ENCODE measurements around the gene ABCB4. TPM values are rescaled to one million over a fixed set of nuclear protein-coding genes. Genes with fewer than 3 reads are reported as not detected.

ABCB4 gene
- total and polyA plus RNA-seq, 2 experiments from 2014 or later, result 0.43 to 0.73 TPM

GRCh38 chr7:87411186-87411585 is 64.3 kb downstream of the ABCB4 start:
- no peaks in the 10 kb centered on the region for H3K9me2 ChIP-seq (ENCODE audit: insufficient read depth)
- in situ Hi-C loops (cut with MboI), result no loop called here
- no peaks in the 10 kb centered on the region for H3K9me3 ChIP-seq (ENCODE audit: low read depth)
- H3K9ac ChIP-seq, result no peak overlapping the region
- no peak overlapping the region for H2AFZ ChIP-seq
- 91 to 100% methylated on average over 1 of the region's 1 CpG for WGBS, 2 experiments (ENCODE audit: low coverage in 1 of 2, low lambda C conversion rate in 2 of 2, missing lambda C conversion rate in 2 of 2)
- no peaks in the 10 kb centered on the region for H4K20me1 ChIP-seq (ENCODE audit: insufficient read depth)
- peak; percentile 8 for DNase-seq
- H3K4me3 ChIP-seq, result no peak overlapping the region
- no peak overlapping the region for H3K4me2 ChIP-seq (ENCODE audit: unreplicated experiment)
- no peak for TF ChIP-seq EZH2phosphoT487 (IDR thresholded peaks at IDR 0.05; ENCODE audit: insufficient read depth, low read depth)
- no peak for TF ChIP-seq EZH2 (IDR thresholded peaks at IDR 0.05; ENCODE audit: insufficient read depth, poor library complexity, severe bottlenecking)
- no peaks in the 10 kb centered on the region for H3K36me3 ChIP-seq (ENCODE audit: low read depth)
- peaks cover 27% of the 10 kb centered on the region for H3K4me1 ChIP-seq (ENCODE audit: insufficient read depth)
- H3F3A ChIP-seq (ENCODE audit: insufficient read depth), result peaks cover 27% of the 10 kb centered on the region
- H3K79me2 ChIP-seq (ENCODE audit: insufficient read depth), result no peaks in the 10 kb centered on the region
- no peaks in the 10 kb centered on the region for H3K27me3 ChIP-seq (replicated peaks; ENCODE audit: insufficient read depth)
- no peak overlapping the region for H3K27ac ChIP-seq

DNA sequence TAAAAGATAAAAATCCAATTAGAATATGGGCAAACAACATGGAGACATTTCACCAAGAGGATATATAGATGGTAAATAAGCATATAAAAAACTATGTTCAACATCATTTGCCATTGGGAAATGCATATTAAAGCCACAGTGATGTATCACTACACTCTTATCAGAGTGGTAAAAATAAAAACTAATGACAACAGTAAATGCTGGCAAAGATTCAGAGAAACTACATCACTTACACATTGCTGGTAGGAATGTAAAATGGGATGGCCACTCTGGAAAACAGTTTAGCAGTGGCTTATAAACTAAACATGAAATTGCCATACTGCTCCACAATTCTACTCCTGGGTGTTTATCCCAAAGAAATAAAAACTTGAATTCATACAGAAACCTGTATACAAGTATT is 70.8 kb downstream of the ABCB4 start:
- H3K36me3 ChIP-seq (ENCODE audit: low read depth), result no peaks in the 10 kb centered on the region
- no peak for TF ChIP-seq EZH2phosphoT487 (IDR thresholded peaks at IDR 0.05; ENCODE audit: insufficient read depth, low read depth)
- TF ChIP-seq EZH2 (IDR thresholded peaks at IDR 0.05; ENCODE audit: insufficient read depth, poor library complexity, severe bottlenecking), result no peak
- no peak overlapping the region for H3K9ac ChIP-seq
- no peak overlapping the region for H2AFZ ChIP-seq
- H3K4me3 ChIP-seq, result no peak overlapping the region
- no peaks in the 10 kb centered on the region for H3K79me2 ChIP-seq (ENCODE audit: insufficient read depth)
- no peaks in the 10 kb centered on the region for H3K9me2 ChIP-seq (ENCODE audit: insufficient read depth)
- no peaks in the 10 kb centered on the region for H3K4me1 ChIP-seq (ENCODE audit: insufficient read depth)
- no peaks in the 10 kb centered on the region for H3F3A ChIP-seq (ENCODE audit: insufficient read depth)
- H3K27me3 ChIP-seq (replicated peaks; ENCODE audit: insufficient read depth), result no peaks in the 10 kb centered on the region
- no peak overlapping the region for H3K27ac ChIP-seq
- DNase-seq, result peak; percentile 8
- no peaks in the 10 kb centered on the region for H4K20me1 ChIP-seq (ENCODE audit: insufficient read depth)
- H3K9me3 ChIP-seq (ENCODE audit: low read depth), result no peaks in the 10 kb centered on the region
- in situ Hi-C loops (cut with MboI), result no loop called here
- H3K4me2 ChIP-seq (ENCODE audit: unreplicated experiment), result no peak overlapping the region

DNA sequence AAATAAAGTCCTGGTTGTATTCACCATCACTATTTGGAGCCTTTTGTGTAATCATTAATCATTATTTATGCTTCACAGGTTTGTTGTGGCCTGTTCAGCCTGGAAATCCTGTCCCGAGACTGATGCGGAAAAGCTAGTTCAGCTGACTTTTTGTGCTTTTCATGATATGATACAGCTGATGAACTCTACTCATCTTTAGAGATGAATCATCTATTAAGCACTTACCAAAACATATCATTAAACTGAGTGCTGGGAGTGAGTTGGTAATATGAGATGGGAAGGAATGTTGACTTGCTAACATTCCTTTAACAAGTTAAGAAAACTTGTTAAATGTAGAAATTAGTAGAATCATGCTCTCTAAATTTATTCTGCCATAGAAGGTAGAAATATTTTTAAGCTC is 77.0 kb downstream of the ABCB4 start:
- DNase-seq, result peak; percentile 60
- Histone ChIP-seq H3K4me3 (peak overlapping the region; percentile 1; the same call in 1 of the 2 replicates), H3K27ac (no peak overlapping the region), H3K79me2 (ENCODE audit: insufficient read depth) (no peaks in the 10 kb centered on the region), H2AFZ (no peak overlapping the region), H3K9ac (no peak overlapping the region), H3K4me2 (ENCODE audit: unreplicated experiment) (peak overlapping the region; percentile 17), H3K27me3 (replicated peaks; ENCODE audit: insufficient read depth) (no peaks in the 10 kb centered on the region), H4K20me1 (ENCODE audit: insufficient read depth) (no peaks in the 10 kb centered on the region), H3K9me2 (ENCODE audit: insufficient read depth) (no peaks in the 10 kb centered on the region), H3K4me1 (ENCODE audit: insufficient read depth) (peaks cover 13% of the 10 kb centered on the region), H3F3A (ENCODE audit: insufficient read depth) (peaks cover 24% of the 10 kb centered on the region; the same call in 1 of the 2 replicates), H3K36me3 (ENCODE audit: low read depth) (no peaks in the 10 kb centered on the region), H3K9me3 (ENCODE audit: low read depth) (no peaks in the 10 kb centered on the region)
- in situ Hi-C loops (cut with MboI), result no loop called here
- no peak for TF ChIP-seq EZH2 (IDR thresholded peaks at IDR 0.05; ENCODE audit: insufficient read depth, poor library complexity, severe bottlenecking)
- TF ChIP-seq EZH2phosphoT487 (IDR thresholded peaks at IDR 0.05; ENCODE audit: insufficient read depth, low read depth), result no peak
- 85 to 95% methylated on average over 2 of the region's 2 CpGs for WGBS, 2 experiments (ENCODE audit: low coverage in 1 of 2, low lambda C conversion rate in 2 of 2, missing lambda C conversion rate in 2 of 2)

- Histone ChIP-seq H4K20me1 (ENCODE audit: insufficient read depth) (no peaks in the 10 kb centered on the region), H3K79me2 (ENCODE audit: insufficient read depth) (no peaks in the 10 kb centered on the region), H3K4me1 (ENCODE audit: insufficient read depth) (peaks cover 13% of the 10 kb centered on the region), H3K4me3 (no peak overlapping the region), H3K36me3 (ENCODE audit: low read depth) (no peaks in the 10 kb centered on the region), H3K27ac (no peak overlapping the region), H3K9ac (no peak overlapping the region), H3K9me2 (ENCODE audit: insufficient read depth) (no peaks in the 10 kb centered on the region), H3K4me2 (ENCODE audit: unreplicated experiment) (no peak overlapping the region), H3K9me3 (ENCODE audit: low read depth) (no peaks in the 10 kb centered on the region), H3K27me3 (replicated peaks; ENCODE audit: insufficient read depth) (no peaks in the 10 kb centered on the region), H2AFZ (no peak overlapping the region), H3F3A (ENCODE audit: insufficient read depth) (peaks cover 24% of the 10 kb centered on the region; the same call in 1 of the 2 replicates)
- DNase-seq, result no peak
- no peak for TF ChIP-seq EZH2phosphoT487 (IDR thresholded peaks at IDR 0.05; ENCODE audit: insufficient read depth, low read depth)
- WGBS, 2 experiments (ENCODE audit: low coverage in 1 of 2, low lambda C conversion rate in 2 of 2, missing lambda C conversion rate in 2 of 2), result 91 to 100% methylated on average over 1 of the region's 1 CpG
- in situ Hi-C loops (cut with MboI), result no loop called here
Measured at GRCh38 chr7:87395442-87396020, 79.9 kb downstream of the ABCB4 start.

All from GM23248 (cell line).